Measurements from ENCODE around the gene MYB.

The MYB gene

DNA sequence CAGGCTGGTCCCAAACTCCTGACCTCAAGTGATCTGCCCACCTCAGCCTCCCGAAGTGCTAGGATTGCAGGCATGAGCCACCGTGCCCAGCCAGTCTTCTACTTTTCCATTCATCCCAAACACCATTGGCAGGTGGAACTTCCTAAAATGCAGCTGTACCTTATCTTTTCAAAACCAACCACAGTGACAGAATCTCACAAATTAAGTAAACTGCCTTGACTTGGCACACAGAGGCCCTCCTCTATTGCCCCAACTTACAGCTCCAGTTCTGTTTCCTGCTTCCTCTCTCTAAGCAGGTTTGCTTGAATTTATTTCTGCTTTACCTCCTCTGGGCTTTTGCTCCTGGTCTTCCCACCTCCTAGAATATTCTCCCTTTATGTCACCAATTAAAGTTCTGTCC lies 7.6 kb downstream of the MYB start:
- H2AFZ ChIP-seq (ENCODE audit: low read length, unreplicated experiment), result no peak overlapping the region
- H3K79me2 ChIP-seq (ENCODE audit: control insufficient read depth, insufficient read depth, low read length, unreplicated experiment), result no peaks in the 10 kb centered on the region
- peaks cover 4% of the 10 kb centered on the region for H3K27me3 ChIP-seq (ENCODE audit: insufficient read depth, low read length)
- H3K4me1 ChIP-seq (ENCODE audit: control insufficient read depth, insufficient read depth, low read length, unreplicated experiment), result no peaks in the 10 kb centered on the region
- no peaks in the 10 kb centered on the region for H3K36me3 ChIP-seq (ENCODE audit: insufficient read depth, low read length)
- no peak overlapping the region for H3K27ac ChIP-seq (ENCODE audit: low read depth, low read length)
- no peak overlapping the region for H3K4me3 ChIP-seq (ENCODE audit: low read depth, low read length)

DNA sequence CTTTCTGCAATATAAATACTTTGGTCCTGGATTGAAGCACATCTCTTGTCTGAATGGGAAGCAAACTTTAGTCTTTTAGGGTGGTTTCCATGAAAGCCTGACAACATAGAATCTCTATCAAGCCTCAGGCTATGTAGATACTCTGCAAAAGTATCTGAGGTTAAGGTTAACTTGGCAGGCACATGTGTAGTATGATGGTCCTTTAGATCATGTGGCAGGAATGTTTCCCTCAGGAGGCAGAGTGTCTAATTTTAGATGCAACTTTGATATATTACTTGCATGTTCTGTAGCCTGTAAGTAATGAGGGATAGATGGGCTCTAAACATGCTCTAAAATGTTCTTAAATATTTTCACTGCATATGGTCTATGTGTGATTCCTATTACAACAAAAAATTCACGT lies 8.2 kb downstream of the MYB start:
- no peaks in the 10 kb centered on the region for H3K36me3 ChIP-seq (ENCODE audit: insufficient read depth, low read length)
- H3K4me3 ChIP-seq (ENCODE audit: low read depth, low read length), result no peak overlapping the region
- H3K79me2 ChIP-seq (ENCODE audit: control insufficient read depth, insufficient read depth, low read length, unreplicated experiment), result no peaks in the 10 kb centered on the region
- no peaks in the 10 kb centered on the region for H3K4me1 ChIP-seq (ENCODE audit: control insufficient read depth, insufficient read depth, low read length, unreplicated experiment)
- H3K27ac ChIP-seq (ENCODE audit: low read depth, low read length), result no peak overlapping the region
- no peak overlapping the region for H2AFZ ChIP-seq (ENCODE audit: low read length, unreplicated experiment)
- H3K27me3 ChIP-seq (ENCODE audit: insufficient read depth, low read length), result no peaks in the 10 kb centered on the region

DNA sequence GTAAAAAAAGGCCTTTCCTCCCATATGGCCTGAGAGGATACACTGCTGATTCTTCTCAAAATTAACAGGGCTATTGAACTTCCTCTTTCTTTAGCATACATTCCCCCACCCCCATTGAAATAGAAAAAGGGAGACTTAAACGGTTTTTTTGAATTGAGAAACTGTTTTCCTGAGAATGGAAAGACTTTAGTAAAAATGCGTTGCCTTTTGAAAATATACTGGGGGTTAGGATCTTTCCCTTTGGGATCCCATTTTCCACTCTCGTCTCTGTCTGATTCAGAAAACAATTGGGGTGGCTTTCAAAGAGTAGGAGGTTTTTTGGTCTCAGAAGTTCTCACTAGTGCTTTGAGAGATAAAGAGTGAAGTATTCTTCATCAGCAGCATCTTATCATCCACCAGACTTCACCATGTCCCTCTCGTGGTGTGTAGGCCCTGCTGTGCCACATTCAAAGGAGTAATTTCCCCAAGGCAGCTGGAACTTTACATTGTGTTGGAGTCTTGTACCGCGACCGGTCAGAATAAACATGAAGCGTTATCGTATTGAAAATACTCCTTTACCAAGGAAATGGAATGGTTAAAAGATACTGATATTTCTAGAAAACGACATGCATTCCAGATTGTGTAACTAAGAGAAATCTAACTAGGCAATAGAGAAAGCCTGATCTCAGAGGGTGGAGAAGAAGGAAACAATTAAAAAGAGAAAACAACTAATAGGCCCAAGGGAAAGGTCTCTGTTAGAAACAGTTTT lies 10.6 kb downstream of the MYB start:
- H2AFZ ChIP-seq (ENCODE audit: low read length, unreplicated experiment), result no peak overlapping the region
- no peaks in the 10 kb centered on the region for H3K36me3 ChIP-seq (ENCODE audit: insufficient read depth, low read length)
- H3K4me1 ChIP-seq (ENCODE audit: control insufficient read depth, insufficient read depth, low read length, unreplicated experiment), result no peaks in the 10 kb centered on the region
- H3K27ac ChIP-seq (ENCODE audit: low read depth, low read length), result no peak overlapping the region
- no peaks in the 10 kb centered on the region for H3K27me3 ChIP-seq (ENCODE audit: insufficient read depth, low read length)
- H3K79me2 ChIP-seq (ENCODE audit: control insufficient read depth, insufficient read depth, low read length, unreplicated experiment), result no peaks in the 10 kb centered on the region
- no peak overlapping the region for H3K4me3 ChIP-seq (ENCODE audit: low read depth, low read length)

GRCh38 chr6:135192256-135193174 lies 11.4 kb downstream of the MYB start:
- Histone ChIP-seq H3K27ac (ENCODE audit: low read depth, low read length) (no peak overlapping the region), H2AFZ (ENCODE audit: low read length, unreplicated experiment) (no peak overlapping the region), H3K79me2 (ENCODE audit: control insufficient read depth, insufficient read depth, low read length, unreplicated experiment) (no peaks in the 10 kb centered on the region), H3K4me1 (ENCODE audit: control insufficient read depth, insufficient read depth, low read length, unreplicated experiment) (no peaks in the 10 kb centered on the region), H3K27me3 (ENCODE audit: insufficient read depth, low read length) (no peaks in the 10 kb centered on the region), H3K36me3 (ENCODE audit: insufficient read depth, low read length) (no peaks in the 10 kb centered on the region), H3K4me3 (ENCODE audit: low read depth, low read length) (no peak overlapping the region)

DNA sequence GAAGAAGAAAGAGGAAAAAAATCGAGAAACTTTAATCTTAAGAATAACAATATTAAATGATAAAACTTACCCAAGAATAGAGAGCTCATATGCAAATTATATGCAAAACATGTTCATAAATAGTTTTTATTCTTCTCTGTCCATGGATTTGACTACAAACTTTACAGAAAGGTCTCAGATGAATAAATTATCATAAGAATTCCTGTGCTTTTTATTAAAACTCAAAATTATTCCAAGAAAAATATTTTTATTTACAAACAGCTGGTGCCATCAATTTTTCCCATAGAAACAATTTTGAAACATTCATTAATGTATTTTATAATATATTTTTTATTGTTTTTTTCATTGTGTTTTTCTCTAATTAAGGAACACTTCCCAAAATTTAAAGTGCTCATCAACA lies 12.1 kb downstream of the MYB start:
- Histone ChIP-seq H3K27ac (ENCODE audit: low read depth, low read length) (no peak overlapping the region), H3K27me3 (ENCODE audit: insufficient read depth, low read length) (no peaks in the 10 kb centered on the region), H3K79me2 (ENCODE audit: control insufficient read depth, insufficient read depth, low read length, unreplicated experiment) (no peaks in the 10 kb centered on the region), H2AFZ (ENCODE audit: low read length, unreplicated experiment) (no peak overlapping the region), H3K4me1 (ENCODE audit: control insufficient read depth, insufficient read depth, low read length, unreplicated experiment) (no peaks in the 10 kb centered on the region), H3K4me3 (ENCODE audit: low read depth, low read length) (no peak overlapping the region), H3K36me3 (ENCODE audit: insufficient read depth, low read length) (no peaks in the 10 kb centered on the region)

- Histone ChIP-seq H3K27me3 (ENCODE audit: insufficient read depth, low read length) (no peaks in the 10 kb centered on the region), H3K4me3 (ENCODE audit: low read depth, low read length) (no peak overlapping the region), H3K4me1 (ENCODE audit: control insufficient read depth, insufficient read depth, low read length, unreplicated experiment) (no peaks in the 10 kb centered on the region), H2AFZ (ENCODE audit: low read length, unreplicated experiment) (no peak overlapping the region), H3K36me3 (ENCODE audit: insufficient read depth, low read length) (no peaks in the 10 kb centered on the region), H3K27ac (ENCODE audit: low read depth, low read length) (no peak overlapping the region), H3K79me2 (ENCODE audit: control insufficient read depth, insufficient read depth, low read length, unreplicated experiment) (no peaks in the 10 kb centered on the region)
Observed at GRCh38 chr6:135195041-135195440, 13.9 kb downstream of the MYB start.

GRCh38 chr6:135195522-135195921 lies 14.4 kb downstream of the MYB start:
- Histone ChIP-seq H3K4me3 (ENCODE audit: low read depth, low read length) (no peak overlapping the region), H3K36me3 (ENCODE audit: insufficient read depth, low read length) (no peaks in the 10 kb centered on the region), H2AFZ (ENCODE audit: low read length, unreplicated experiment) (no peak overlapping the region), H3K27ac (ENCODE audit: low read depth, low read length) (no peak overlapping the region), H3K79me2 (ENCODE audit: control insufficient read depth, insufficient read depth, low read length, unreplicated experiment) (no peaks in the 10 kb centered on the region), H3K27me3 (ENCODE audit: insufficient read depth, low read length) (no peaks in the 10 kb centered on the region), H3K4me1 (ENCODE audit: control insufficient read depth, insufficient read depth, low read length, unreplicated experiment) (no peaks in the 10 kb centered on the region)

DNA sequence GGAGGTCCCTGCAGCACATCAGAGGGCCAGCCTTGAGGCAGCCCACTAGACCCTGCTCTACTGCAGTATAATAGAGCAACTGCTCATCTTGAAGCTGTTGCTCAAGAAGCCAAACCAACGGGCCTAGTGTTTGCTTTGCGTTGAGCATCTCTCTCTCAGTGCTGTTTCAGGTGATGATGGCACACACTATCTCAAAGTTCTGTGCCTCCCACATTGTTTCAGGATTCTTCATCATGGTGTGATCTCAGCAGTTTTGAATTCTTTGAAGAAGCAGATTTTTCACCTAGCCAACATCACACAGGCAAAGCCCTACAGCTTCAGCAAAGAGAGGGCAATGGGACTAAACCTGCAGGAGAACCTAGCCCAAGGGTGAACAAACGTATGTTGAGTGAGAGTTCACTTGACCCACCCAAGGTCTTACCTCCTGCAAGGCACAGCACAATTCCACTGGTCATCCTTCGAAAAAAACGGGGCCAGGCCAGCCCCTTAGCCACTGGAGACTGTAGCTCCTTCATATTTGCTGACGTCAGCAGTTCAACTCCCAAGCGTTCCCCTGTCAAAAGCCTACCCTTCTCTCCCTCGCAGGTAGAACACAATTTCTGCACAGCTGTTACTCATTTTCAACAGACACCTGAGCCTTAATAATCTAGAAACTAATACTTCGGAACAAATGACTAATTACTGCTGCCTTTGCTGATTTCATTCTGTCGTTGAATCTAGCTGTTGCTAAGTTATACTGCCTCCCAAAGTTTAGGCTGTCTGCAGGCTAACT lies 15.8 kb downstream of the MYB start:
- no peaks in the 10 kb centered on the region for H3K4me1 ChIP-seq (ENCODE audit: control insufficient read depth, insufficient read depth, low read length, unreplicated experiment)
- H2AFZ ChIP-seq (ENCODE audit: low read length, unreplicated experiment), result no peak overlapping the region
- no peak overlapping the region for H3K27ac ChIP-seq (ENCODE audit: low read depth, low read length)
- no peaks in the 10 kb centered on the region for H3K36me3 ChIP-seq (ENCODE audit: insufficient read depth, low read length)
- H3K27me3 ChIP-seq (ENCODE audit: insufficient read depth, low read length), result no peaks in the 10 kb centered on the region
- no peaks in the 10 kb centered on the region for H3K79me2 ChIP-seq (ENCODE audit: control insufficient read depth, insufficient read depth, low read length, unreplicated experiment)
- H3K4me3 ChIP-seq (ENCODE audit: low read depth, low read length), result no peak overlapping the region

DNA sequence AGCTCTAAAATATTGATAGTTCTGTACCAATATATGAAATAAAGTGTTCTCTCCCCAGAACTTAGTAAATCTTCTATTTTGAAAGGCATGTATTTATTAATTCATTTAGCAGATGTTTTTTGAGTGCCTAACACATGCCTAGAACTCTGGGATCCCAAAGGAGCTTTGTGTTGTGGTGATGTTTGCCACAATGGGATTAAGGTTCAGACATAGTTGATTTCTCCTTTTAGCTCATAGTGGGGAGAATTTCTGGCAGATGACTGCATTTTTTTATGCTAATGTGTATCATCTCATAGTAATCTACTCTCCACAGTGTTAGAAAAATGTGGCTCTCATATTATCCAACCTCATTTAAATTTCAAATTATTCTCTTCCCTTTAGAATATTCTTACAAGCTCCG lies 21.7 kb downstream of the MYB start:
- H3K27me3 ChIP-seq (ENCODE audit: insufficient read depth, low read length), result no peaks in the 10 kb centered on the region
- no peak overlapping the region for H3K27ac ChIP-seq (ENCODE audit: low read depth, low read length)
- H3K4me3 ChIP-seq (ENCODE audit: low read depth, low read length), result no peak overlapping the region
- H3K4me1 ChIP-seq (ENCODE audit: control insufficient read depth, insufficient read depth, low read length, unreplicated experiment), result no peaks in the 10 kb centered on the region
- no peaks in the 10 kb centered on the region for H3K79me2 ChIP-seq (ENCODE audit: control insufficient read depth, insufficient read depth, low read length, unreplicated experiment)
- H2AFZ ChIP-seq (ENCODE audit: low read length, unreplicated experiment), result no peak overlapping the region
- no peaks in the 10 kb centered on the region for H3K36me3 ChIP-seq (ENCODE audit: insufficient read depth, low read length)

DNA sequence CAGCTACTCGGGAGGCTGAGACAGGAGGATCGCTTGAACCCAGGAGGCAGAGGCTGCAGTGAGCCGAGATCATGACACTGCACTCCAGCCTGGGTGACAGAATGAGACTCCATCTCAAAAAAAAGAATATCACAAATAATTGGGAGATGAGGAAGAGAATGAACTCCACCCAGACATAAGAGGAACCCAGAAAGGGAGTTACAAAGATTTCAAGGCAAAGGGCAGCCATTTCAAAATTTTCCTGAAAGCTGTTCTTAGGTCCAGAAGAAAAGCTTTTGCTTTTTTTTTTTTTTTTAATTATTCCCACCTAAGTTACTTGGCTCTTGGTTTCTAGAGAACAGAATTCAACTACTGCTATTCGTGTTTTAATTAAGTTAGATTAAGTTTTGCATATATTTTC lies 23.8 kb downstream of the MYB start:
- H3K27me3 ChIP-seq (ENCODE audit: insufficient read depth, low read length), result no peaks in the 10 kb centered on the region
- no peak overlapping the region for H2AFZ ChIP-seq (ENCODE audit: low read length, unreplicated experiment)
- H3K4me1 ChIP-seq (ENCODE audit: control insufficient read depth, insufficient read depth, low read length, unreplicated experiment), result no peaks in the 10 kb centered on the region
- no peaks in the 10 kb centered on the region for H3K36me3 ChIP-seq (ENCODE audit: insufficient read depth, low read length)
- H3K79me2 ChIP-seq (ENCODE audit: control insufficient read depth, insufficient read depth, low read length, unreplicated experiment), result no peaks in the 10 kb centered on the region
- no peak overlapping the region for H3K27ac ChIP-seq (ENCODE audit: low read depth, low read length)
- no peak overlapping the region for H3K4me3 ChIP-seq (ENCODE audit: low read depth, low read length)
